OCI-LY7 (cell line): Measurements from ENCODE around the gene PLEKHH2.

Source experiments
- EZH2phosphoT487 ChIP-seq: fragments of 200-600 bp; sonication (generic); IDR thresholded peaks from 2 replicates; pipeline ENCODE4 v1.6.1; 2018; ENCODE audit warnings: low read depth, borderline replicate concordance, mild to moderate bottlenecking, mixed run types, antibody characterized with exemption, low read length, moderate library complexity, mixed read lengths
- TF ChIP-seq, protein P1 (sequence below): fragments of 200-600 bp; sonication (generic); conservative IDR thresholded peaks from 2 replicates; pipeline ENCODE4 v1.5.1; 2014; ENCODE audit warnings: mild to moderate bottlenecking, antibody characterized with exemption, low read length, moderate library complexity, mixed read lengths

DNA sequence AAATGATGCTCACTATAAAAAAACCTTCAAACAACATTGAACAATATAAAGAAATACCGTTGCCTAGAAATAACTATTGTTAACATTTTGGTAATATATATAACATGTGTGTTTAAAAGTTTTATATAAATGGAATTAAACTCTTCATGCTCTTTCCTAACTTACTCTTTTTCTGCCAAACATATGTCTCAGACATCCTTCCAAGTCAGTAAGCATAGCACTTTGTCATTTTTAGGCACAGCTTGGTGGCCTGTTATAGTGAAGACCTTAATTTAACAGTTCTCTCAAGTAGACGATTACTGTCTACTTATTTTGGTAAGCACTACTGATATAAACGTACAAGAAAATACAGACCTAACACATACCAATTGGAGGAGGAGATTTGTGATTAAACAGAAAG is 177.7 kb downstream of the PLEKHH2 start:
- TF ChIP-seq, protein P1, sequence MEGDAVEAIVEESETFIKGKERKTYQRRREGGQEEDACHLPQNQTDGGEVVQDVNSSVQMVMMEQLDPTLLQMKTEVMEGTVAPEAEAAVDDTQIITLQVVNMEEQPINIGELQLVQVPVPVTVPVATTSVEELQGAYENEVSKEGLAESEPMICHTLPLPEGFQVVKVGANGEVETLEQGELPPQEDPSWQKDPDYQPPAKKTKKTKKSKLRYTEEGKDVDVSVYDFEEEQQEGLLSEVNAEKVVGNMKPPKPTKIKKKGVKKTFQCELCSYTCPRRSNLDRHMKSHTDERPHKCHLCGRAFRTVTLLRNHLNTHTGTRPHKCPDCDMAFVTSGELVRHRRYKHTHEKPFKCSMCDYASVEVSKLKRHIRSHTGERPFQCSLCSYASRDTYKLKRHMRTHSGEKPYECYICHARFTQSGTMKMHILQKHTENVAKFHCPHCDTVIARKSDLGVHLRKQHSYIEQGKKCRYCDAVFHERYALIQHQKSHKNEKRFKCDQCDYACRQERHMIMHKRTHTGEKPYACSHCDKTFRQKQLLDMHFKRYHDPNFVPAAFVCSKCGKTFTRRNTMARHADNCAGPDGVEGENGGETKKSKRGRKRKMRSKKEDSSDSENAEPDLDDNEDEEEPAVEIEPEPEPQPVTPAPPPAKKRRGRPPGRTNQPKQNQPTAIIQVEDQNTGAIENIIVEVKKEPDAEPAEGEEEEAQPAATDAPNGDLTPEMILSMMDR = no peak
- no peak for TF ChIP-seq EZH2phosphoT487
